Stimulated activated CD4-positive, alpha-beta T cell treated with anti-CD3 and anti-CD28 coated beads, Interleukin-2, amount 100 ng/mL, for 24 hours (primary cell): ENCODE results near the gene CACNB2.

Experiments
- DNase-seq, 2 donors: peaks; one replicate each; pipeline ENCODE4 v3.0.0-alpha.2; 2020

Gene CACNB2

GRCh38 chr10:18473424-18474117 is 333.3 kb downstream of the CACNB2 start:
- DNase-seq = no peak

DNA sequence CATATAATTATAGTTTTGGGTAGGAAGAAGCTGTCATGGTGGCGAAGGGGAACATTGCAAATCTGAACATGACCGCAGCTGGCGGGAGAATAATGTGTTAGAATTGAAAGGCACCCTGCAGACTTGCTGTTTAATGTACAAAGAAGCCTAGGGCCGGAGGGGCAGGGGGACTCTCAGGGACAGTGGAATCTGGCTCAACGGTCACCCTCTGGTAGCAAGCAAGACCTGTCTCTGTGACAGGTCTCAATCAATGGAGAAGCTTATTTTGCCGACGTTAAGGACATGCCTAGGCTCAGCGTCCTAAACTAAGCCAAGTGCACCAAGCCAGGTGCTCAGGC is 333.9 kb downstream of the CACNB2 start:
- DNase-seq = no peak

GRCh38 chr10:18476076-18476647 is 335.9 kb downstream of the CACNB2 start:
- no peak for DNase-seq

GRCh38 chr10:18478354-18478753 is 338.1 kb downstream of the CACNB2 start:
- DNase-seq = no peak

DNA sequence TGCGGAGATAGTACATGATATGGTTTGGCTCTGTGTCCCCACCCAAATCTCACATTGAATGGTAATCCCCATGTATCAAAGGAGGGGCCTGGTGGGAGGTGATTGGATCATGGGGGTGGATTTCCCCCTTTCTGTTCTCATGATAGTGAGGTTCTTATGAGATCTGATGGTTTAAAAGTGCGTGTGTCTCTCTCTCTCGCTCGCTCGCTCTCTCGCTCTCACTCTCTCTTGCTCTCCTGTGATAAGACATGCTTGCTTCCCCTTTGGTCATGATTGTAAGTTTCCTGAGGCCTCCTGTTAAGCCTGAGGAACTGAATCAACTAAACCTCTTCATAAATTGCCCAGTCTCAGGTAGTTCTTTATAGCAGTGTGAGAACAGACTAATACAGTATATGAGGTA is 339.3 kb downstream of the CACNB2 start:
- DNase-seq = no peak

- DNase-seq = no peak
These were observed 343.4 kb downstream of the CACNB2 start for GRCh38 chr10:18483516-18484186.

DNA sequence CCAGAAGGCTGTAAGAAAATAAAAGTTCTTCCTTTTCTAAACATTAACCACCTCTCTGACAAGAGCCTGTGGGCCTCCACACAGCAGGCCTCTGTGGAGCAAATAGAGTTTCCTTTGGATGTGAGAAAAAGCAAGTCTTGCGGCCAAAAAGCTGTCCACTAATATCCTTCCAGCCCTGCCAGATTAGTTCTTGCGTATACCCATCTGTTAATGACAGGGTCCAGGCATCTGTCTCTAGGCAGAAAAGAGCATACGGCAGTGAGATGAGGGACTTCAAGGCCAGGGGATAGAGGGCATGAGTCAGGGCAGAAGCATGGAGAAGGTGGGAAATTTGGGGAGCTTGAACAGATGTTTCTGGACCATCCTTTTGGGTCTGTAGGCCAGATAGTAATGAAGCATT is 346.2 kb downstream of the CACNB2 start:
- DNase-seq = no peak

DNA sequence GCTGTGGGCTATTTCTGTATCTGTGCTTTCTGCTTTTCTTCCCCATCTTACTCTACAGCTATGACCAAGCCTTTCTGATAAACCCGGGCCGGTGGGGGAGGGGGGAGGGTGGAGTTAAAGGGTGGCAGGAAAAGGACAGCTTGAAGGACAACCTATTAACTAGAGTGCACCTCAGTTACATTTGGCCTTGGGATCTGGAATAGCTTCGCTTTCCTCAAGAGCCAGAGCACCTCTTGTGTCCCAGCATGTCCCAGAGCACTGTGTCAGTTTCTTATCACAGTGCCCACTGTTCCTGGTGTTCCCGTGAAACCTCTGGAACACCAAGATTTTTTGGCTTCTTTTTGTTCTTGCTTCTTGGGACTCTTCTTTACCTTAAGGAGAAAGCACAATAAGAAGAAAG is 350.5 kb downstream of the CACNB2 start:
- DNase-seq = no peak

DNA sequence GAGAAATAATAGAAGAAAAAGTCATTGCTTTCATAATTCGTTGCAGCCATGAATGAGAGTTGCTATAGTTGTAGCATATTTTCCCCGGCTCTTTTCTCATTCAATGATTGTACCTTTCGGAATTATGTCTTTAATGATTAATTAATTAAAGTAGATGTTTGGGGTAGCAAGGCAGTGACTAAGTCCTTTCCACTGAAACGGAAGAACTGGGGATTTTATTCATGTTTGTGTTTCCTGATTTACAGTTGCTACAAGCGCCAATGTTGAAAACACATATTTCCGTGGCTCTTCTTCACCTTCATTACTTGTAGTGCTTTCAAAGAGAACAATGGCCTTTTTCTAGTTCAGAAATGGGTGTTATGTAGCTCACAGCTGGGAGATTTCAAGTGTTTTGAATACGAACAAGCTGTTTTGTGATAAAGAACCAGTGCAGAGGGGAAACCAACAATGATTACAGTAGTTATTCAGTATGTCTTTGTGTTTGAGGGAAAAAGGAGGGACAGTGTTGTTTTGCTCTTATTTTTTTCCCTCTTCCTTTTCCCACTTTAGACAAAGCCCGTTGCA is 357.7 kb downstream of the CACNB2 start:
- DNase-seq = no peak

DNA sequence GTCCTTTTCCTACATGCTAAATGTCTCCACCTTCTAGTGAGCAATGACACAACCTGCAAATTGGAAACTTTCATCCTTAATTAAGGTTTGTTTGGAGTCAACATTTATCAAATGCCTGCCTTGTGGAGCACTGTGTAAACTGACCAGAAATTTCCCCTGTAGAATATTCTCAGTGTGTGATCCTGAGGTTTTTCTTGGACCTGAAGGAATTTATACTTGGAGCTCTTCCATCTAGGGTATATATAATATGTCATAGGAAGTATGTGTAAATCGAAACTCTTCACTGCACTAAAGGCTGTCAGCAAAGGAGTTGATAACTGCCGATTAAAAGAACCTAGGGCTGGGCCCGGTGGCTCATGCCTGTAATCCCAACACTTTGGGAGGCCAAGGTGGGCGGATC is 358.8 kb downstream of the CACNB2 start:
- DNase-seq = no peak

DNA sequence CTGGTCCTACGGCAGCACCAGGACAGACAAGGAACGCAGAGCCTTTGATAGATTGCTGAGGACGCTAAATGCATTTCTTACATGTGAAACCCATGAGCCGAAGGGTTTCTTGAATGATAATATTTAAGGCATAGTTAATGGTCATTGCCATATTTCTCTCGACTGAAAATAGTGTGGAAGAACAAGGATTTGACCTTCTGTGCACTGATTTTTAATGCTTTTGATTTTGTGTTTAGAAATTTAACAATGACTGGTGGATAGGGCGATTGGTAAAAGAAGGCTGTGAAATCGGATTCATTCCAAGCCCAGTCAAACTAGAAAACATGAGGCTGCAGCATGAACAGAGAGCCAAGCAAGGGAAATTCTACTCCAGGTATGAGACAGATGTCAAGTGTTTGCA is 360.4 kb downstream of the CACNB2 start:
- no peak for DNase-seq

GRCh38 chr10:18501198-18501597 is 361.0 kb downstream of the CACNB2 start:
- DNase-seq = peak in 1 of 2 donors; percentile 1

- no peak for DNase-seq
These were observed 361.4 kb downstream of the CACNB2 start for GRCh38 chr10:18501629-18502028.

- no peak for DNase-seq
These were observed 363.9 kb downstream of the CACNB2 start for GRCh38 chr10:18504161-18504560.

GRCh38 chr10:18505456-18506118 is 365.4 kb downstream of the CACNB2 start:
- no peak for DNase-seq

DNA sequence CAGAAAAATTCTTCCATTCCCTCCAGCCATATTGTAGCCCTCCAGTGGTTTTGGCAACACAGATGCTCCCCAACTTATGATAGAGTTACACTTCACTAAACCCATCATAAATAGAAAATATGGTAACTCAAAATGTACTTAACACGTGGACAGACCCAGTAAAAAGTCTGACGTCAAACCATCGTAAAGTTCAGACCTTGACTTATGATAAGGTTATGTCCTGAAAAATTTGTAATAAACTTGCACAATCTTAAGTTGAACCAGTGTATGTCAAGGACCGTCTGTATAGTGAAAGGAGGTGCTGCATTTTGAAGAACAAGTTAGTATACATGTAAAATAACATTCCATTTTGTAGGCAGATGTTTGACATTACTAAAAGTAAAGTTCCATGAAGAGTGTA is 368.4 kb downstream of the CACNB2 start:
- DNase-seq = no peak

DNA sequence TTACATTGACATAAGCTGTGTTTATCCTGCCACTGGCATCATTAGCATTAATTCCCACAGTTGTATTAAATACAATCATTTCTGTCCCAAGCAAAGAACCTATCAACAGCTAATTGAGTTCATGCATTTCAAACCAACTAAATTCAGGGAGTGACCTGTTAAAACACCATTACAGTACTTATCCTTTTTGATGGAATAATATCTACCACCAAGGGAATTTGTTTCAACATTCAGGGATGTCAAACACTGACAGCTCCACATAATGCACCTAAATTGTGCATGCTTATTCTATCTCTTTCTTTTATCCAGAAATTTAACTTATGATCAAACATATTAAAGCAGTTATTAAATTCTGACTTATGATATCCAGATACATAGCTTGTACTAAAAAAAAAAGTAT is 374.3 kb downstream of the CACNB2 start:
- no peak for DNase-seq

DNA sequence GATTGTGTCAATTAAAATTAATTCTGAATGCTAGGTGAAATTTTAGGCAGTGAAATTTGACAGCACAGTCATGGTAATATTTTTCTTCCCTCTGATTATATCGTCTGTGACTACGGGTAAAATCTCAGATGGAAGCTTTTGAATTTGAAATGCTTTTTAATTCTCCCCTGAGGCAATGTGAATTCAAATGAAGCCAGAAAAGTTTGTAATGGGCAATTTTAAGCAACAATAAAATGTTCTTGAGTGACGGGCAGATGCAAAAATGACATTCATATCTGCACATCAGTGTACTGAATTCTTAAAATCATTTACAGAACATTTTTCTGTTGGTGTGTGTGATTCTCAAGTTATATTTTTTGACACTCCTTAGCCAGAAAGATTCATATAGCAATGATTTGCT is 376.6 kb downstream of the CACNB2 start:
- no peak for DNase-seq

GRCh38 chr10:18523025-18523424 is 382.8 kb downstream of the CACNB2 start:
- DNase-seq = no peak

- no peak for DNase-seq
These were observed 383.6 kb downstream of the CACNB2 start for GRCh38 chr10:18523858-18524257.

GRCh38 chr10:18527687-18528086 is 387.5 kb downstream of the CACNB2 start:
- DNase-seq = no peak

DNA sequence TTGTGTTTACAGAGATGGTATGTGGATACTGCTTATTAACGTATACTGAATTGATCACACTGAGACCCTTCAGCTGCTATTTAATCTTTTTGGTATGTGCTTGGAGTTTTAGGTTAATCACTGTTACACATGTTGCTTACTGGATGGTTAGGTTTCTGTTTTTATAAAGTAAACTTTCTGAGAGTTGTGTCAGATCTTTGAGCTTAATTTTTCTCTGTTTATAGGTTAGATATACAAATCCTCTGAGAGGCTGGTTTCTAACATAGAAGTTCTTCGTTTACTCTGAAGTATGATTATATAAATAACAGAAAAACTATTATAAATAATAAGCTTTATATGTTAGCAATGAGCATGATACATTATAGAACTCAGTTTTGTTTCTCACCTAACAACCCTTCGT is 388.1 kb downstream of the CACNB2 start:
- no peak for DNase-seq

GRCh38 chr10:18532881-18533535 is 392.8 kb downstream of the CACNB2 start:
- DNase-seq = no peak
